C4-2B (cell line): Measurements from ENCODE around the gene MX2.

Experiments used
- H3K27ac ChIP-seq: fragments of 450-650 bp; 2 replicates; pipeline ENCODE4 v1.5.1; 2017
- ZFX ChIP-seq: fragments of 450-650 bp; IDR thresholded peaks from 2 replicates; pipeline ENCODE4 v1.6.1; 2017
- TF ChIP-seq, protein P1 (sequence below): fragments of 450-650 bp; conservative IDR thresholded peaks from 2 replicates; pipeline ENCODE4 v1.5.1; 2017; ENCODE audit warnings: mild to moderate bottlenecking

The MX2 gene

DNA sequence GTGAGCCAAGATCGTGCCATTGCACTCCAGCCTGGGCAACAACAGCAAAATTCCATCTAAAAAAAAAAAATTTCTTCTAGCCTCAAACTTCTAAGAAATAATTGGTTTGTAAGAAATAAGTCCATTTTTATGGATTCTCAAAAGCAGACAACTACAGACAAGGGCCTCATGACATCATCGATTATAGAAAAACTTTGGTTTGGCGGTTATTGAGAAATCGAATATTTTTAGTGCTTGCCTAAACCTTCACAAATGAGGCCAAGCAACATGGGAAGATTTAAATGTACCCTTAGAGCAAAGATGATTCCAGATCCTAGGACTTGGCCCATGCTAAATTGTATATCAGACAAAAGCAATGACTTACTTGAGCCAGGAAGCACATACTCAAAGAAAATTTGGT, 36.4 kb downstream of the MX2 start:
- no peak overlapping the region for H3K27ac ChIP-seq
- TF ChIP-seq ZFX, result no peak
- TF ChIP-seq, protein P1, sequence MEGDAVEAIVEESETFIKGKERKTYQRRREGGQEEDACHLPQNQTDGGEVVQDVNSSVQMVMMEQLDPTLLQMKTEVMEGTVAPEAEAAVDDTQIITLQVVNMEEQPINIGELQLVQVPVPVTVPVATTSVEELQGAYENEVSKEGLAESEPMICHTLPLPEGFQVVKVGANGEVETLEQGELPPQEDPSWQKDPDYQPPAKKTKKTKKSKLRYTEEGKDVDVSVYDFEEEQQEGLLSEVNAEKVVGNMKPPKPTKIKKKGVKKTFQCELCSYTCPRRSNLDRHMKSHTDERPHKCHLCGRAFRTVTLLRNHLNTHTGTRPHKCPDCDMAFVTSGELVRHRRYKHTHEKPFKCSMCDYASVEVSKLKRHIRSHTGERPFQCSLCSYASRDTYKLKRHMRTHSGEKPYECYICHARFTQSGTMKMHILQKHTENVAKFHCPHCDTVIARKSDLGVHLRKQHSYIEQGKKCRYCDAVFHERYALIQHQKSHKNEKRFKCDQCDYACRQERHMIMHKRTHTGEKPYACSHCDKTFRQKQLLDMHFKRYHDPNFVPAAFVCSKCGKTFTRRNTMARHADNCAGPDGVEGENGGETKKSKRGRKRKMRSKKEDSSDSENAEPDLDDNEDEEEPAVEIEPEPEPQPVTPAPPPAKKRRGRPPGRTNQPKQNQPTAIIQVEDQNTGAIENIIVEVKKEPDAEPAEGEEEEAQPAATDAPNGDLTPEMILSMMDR, result no peak

DNA sequence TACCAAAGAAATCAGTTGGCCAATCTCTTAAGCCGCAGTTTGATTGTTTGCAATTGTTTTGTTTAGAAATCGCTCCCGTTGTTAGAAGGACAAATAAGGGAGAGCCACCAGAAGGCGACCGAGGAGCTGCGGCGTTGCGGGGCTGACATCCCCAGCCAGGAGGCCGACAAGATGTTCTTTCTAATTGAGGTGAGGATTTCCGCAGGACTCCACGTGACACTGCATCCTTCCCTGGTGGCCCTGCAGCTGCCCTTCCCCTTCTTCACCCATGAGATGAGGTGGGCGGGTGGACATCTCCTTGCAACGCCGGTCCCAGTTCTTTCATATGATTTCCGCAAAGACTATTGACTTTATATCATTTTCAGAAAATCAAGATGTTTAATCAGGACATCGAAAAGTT, 37.0 kb downstream of the MX2 start:
- no peak overlapping the region for H3K27ac ChIP-seq
- TF ChIP-seq ZFX, result no peak
- TF ChIP-seq, protein P1, result no peak

DNA sequence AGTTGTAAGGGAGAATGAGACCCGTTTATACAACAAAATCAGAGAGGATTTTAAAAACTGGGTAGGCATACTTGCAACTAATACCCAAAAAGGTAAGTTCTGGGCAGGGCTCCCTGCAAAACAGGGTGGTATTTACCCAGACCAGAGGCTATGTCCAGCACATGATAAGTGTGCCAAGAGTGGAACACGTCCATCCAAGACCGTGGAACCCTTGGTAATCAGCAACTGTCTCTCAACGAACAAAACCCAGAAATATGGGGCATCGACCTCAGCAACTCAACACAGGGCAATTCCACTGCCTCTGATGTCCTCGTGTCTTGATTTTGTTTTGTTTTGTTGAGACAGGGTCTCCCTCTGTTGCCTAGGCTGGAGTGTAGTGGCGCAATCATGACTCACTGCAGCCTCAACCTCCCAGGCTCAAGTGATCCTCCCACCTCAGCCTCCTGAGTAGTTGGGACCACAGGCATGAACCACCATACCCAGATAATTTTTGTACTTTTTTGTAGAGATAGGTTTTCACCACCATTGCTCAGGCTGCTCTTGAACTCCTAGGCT, 37.5 kb downstream of the MX2 start:
- TF ChIP-seq, protein P1, result no peak
- TF ChIP-seq ZFX, result no peak

DNA sequence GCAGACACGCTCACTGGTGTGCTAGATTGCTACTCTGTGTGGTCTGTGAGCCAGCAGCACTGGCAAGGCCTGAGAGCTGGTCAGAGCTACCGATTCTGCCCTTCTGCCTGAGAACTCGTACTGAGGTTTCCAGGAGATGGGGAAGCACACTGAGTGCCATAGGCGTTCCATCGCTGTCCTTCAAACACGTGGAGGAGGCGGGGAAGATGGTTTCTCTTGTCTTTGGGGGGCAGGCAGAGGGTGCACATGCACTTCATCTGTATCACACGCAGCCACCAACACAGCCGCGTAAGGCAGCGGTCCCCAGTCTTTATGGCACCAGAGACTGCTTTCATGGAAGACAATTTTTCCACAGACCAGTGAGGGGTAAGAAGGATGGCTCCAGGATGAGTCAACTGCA, 40.4 kb downstream of the MX2 start:
- no peak overlapping the region for H3K27ac ChIP-seq
- no peak for TF ChIP-seq ZFX
- TF ChIP-seq, protein P1, result no peak

More for the DNA sequence above, 37.5 kb downstream of the MX2 start:
- no peak overlapping the region for H3K27ac ChIP-seq

DNA sequence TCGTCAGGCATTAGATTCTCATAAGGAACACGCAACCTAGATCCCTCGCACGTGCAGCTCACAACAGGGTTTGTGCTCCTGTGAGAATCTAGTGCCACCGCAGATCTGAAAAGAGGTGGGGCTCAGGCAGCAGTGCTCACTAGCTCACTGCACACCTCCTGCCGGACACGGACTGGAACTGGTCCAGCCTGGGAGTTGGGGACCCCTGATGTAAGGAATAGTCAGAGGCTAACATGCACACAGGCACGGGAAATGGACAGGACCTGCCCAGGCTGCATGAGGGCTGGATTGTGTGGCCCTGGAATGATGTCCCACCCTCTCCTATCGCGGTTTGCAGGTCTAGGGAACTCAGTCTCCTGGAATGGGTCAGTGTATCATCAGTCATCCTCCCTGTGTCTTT, 41.0 kb downstream of the MX2 start:
- H3K27ac ChIP-seq, result no peak overlapping the region
- no peak for TF ChIP-seq ZFX
- TF ChIP-seq, protein P1, result no peak

DNA sequence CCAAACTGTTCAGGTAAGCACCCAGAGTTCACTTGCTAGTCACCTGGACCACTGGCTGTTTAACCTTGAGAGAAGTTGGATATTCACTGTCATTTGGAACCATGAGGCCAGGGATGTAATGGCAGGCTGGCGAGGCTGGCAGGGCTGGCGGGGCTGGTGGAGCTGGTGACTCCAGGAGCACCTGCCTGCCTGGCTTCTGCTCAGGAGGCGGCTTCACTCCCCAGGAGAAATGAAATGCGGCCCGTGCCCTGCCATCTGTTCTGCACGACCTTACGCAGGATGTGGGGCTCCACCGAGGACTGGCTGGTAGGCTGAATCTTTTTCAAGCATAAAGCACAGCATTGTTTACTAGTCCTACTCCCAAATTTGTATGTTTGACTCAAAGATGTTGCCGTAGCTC, 41.5 kb downstream of the MX2 start:
- no peak overlapping the region for H3K27ac ChIP-seq
- TF ChIP-seq, protein P1, result no peak
- no peak for TF ChIP-seq ZFX

DNA sequence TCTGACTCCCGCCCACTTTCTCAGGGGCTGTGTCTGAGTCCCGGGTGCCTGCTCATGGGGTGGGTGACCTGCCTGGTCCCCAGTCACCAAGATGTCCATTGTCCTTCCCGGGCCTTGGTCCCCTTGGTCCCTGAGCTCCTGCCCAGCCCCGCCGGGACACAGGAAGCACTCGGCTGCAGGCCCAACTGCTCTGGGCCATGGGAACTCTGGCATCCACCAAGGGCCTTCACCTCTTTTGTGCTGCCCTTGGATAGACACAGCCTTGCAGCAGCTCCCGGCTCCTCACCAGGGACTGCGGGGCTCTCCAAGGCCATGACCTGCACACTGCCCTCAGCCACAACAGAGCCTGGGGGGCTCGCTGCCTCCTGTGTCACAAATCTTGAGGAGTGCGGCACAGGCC, 42.1 kb downstream of the MX2 start:
- H3K27ac ChIP-seq, result no peak overlapping the region
- TF ChIP-seq, protein P1, result no peak
- no peak for TF ChIP-seq ZFX
